NCI-H446 (cell line): ENCODE results near the gene KCNAB1.

Experiments used
- DNase-seq, 2 experiments: peaks; one replicate each; lab custom pipeline; 2025; lab: John Stamatoyannopoulos, UW

KCNAB1 gene

GRCh38 chr3:156493887-156494286 is 373.5 kb downstream of the KCNAB1 start:
- no peak for DNase-seq

- no peak for DNase-seq
These were observed 375.4 kb downstream of the KCNAB1 start for GRCh38 chr3:156495816-156496215.

- DNase-seq, result no peak
These were observed 376.9 kb downstream of the KCNAB1 start for GRCh38 chr3:156497326-156497725.

GRCh38 chr3:156498307-156498706 is 377.9 kb downstream of the KCNAB1 start:
- DNase-seq, result no peak

- DNase-seq, result no peak
These were observed 386.9 kb downstream of the KCNAB1 start for GRCh38 chr3:156507285-156507684.

- peak; percentile 58 to 79 for DNase-seq
These were observed 389.1 kb downstream of the KCNAB1 start for GRCh38 chr3:156509189-156510174.

GRCh38 chr3:156511987-156512677 is 391.8 kb downstream of the KCNAB1 start:
- no peak for DNase-seq

- DNase-seq, result no peak
These were observed 393.2 kb downstream of the KCNAB1 start for GRCh38 chr3:156513619-156514018.

- peak; percentile 12 to 70 for DNase-seq
These were observed 395.9 kb downstream of the KCNAB1 start for GRCh38 chr3:156516284-156516683.

- DNase-seq, result no peak
These were observed 396.6 kb downstream of the KCNAB1 start for GRCh38 chr3:156516961-156517360.

GRCh38 chr3:156518726-156519125 is 398.3 kb downstream of the KCNAB1 start:
- peak in 1 of 2 experiments; percentile 55 for DNase-seq

- DNase-seq, result no peak
These were observed 399.4 kb downstream of the KCNAB1 start for GRCh38 chr3:156519758-156520162.

- no peak for DNase-seq
These were observed 402.3 kb downstream of the KCNAB1 start for GRCh38 chr3:156522673-156523072.

- no peak for DNase-seq
These were observed 405.4 kb downstream of the KCNAB1 start for GRCh38 chr3:156525808-156526207.

- no peak for DNase-seq
These were observed 406.7 kb downstream of the KCNAB1 start for GRCh38 chr3:156527060-156527459.

GRCh38 chr3:156530980-156531379 is 410.6 kb downstream of the KCNAB1 start:
- DNase-seq, result no peak

- DNase-seq, result no peak
These were observed 412.4 kb downstream of the KCNAB1 start for GRCh38 chr3:156532730-156533129.

- no peak for DNase-seq
These were observed 412.8 kb downstream of the KCNAB1 start for GRCh38 chr3:156533205-156533604.

GRCh38 chr3:156535162-156535627 is 414.8 kb downstream of the KCNAB1 start:
- peak in 1 of 2 experiments; percentile 16 for DNase-seq

- no peak for DNase-seq
These were observed 415.4 kb downstream of the KCNAB1 start for GRCh38 chr3:156535798-156536197.

- no peak for DNase-seq
These were observed 416.3 kb downstream of the KCNAB1 start for GRCh38 chr3:156536524-156537316.

- DNase-seq, result no peak
These were observed 418.7 kb downstream of the KCNAB1 start for GRCh38 chr3:156539051-156539450.
